ENCODE results near the gene SPG11. TPM values are rescaled to one million over a fixed set of nuclear protein-coding genes. Genes with fewer than 3 reads are reported as not detected.

SPG11 gene
- total RNA-seq, 1 experiment from 2014 or later = 55.0 TPM

GRCh38 chr15:44620081-44620480 lies 43.4 kb downstream of the SPG11 start:
- Histone ChIP-seq H3K4me3 (ENCODE audit: low read depth in 2 of 2, low read length in 2 of 2) (no peak overlapping the region), H3K27me3 (ENCODE audit: control insufficient read depth, insufficient read depth, low read length) (no peaks in the 10 kb centered on the region), H3K36me3 (ENCODE audit: control insufficient read depth, insufficient read depth, low read length) (peaks cover 8% of the 10 kb centered on the region), H3K4me1 (ENCODE audit: control insufficient read depth, insufficient read depth, low read length) (no peaks in the 10 kb centered on the region), H3K27ac (ENCODE audit: low read length) (no peak overlapping the region), H3K9me3 (ENCODE audit: control insufficient read depth, insufficient read depth, low read depth, low read length) (no peaks in the 10 kb centered on the region)
- BruUV-seq (replicated peaks) = no TSS peak
- intact Hi-C loops (cut with micrococcal nuclease; ENCODE audit: unreplicated experiment) = no loop called here
- CTCF ChIA-PET = interaction anchor here (0.6 kb wide), 1 partner anchor 114 kb away, joined by 9 read pairs; no protein-coding TSS in a partner anchor
- in situ Hi-C loops (cut with HindIII; ENCODE audit: low pct_unique_long_range_greater_than_20kb, low sequenced_read_pairs) = no loop called here
- DNase-seq (ENCODE audit: low read depth, low spot score) (no peak), ATAC-seq (no peak)
- POLR2A ChIA-PET = no interaction called here
- no peak for TF ChIP-seq CTCF (IDR thresholded peaks at IDR 0.05)
- no peak for TF ChIP-seq REST (IDR thresholded peaks at IDR 0.05; ENCODE audit: insufficient read depth in 1 of 2, low read depth in 2 of 2, low read length in 1 of 2)
- TF ChIP-seq SIN3A (IDR thresholded peaks at IDR 0.05; ENCODE audit: borderline replicate concordance, insufficient read depth, low read depth, low read length) = no peak
- no peak for TF ChIP-seq TCF7L2 (IDR thresholded peaks at IDR 0.05; ENCODE audit: low read depth, low read length)
- TF ChIP-seq POLR2AphosphoS5 (IDR thresholded peaks at IDR 0.05; ENCODE audit: low read depth, low read length) = no peak

GRCh38 chr15:44616974-44617373 lies 46.5 kb downstream of the SPG11 start:
- H3K4me1 ChIP-seq (ENCODE audit: control insufficient read depth, insufficient read depth, low read length) = no peaks in the 10 kb centered on the region
- no peak for ATAC-seq
- no TSS peak for BruUV-seq (replicated peaks)
- H3K27me3 ChIP-seq (ENCODE audit: control insufficient read depth, insufficient read depth, low read length) = no peaks in the 10 kb centered on the region
- H3K36me3 ChIP-seq (ENCODE audit: control insufficient read depth, insufficient read depth, low read length) = peaks cover 19% of the 10 kb centered on the region
- no peaks in the 10 kb centered on the region for H3K9me3 ChIP-seq (ENCODE audit: control insufficient read depth, insufficient read depth, low read depth, low read length)
- POLR2A ChIA-PET = interaction anchor here (1.2 kb wide), 1 partner anchor 8 kb away, joined by 3 read pairs; no protein-coding TSS in a partner anchor
- in situ Hi-C loops (cut with HindIII; ENCODE audit: low pct_unique_long_range_greater_than_20kb, low sequenced_read_pairs) = no loop called here
- no peak for DNase-seq (ENCODE audit: low read depth, low spot score)
- intact Hi-C loops (cut with micrococcal nuclease; ENCODE audit: unreplicated experiment) = no loop called here
- no peak overlapping the region for H3K27ac ChIP-seq (ENCODE audit: low read length)
- TF ChIP-seq TCF7L2 (IDR thresholded peaks at IDR 0.05; ENCODE audit: low read depth, low read length) = no peak
- TF ChIP-seq SIN3A (IDR thresholded peaks at IDR 0.05; ENCODE audit: borderline replicate concordance, insufficient read depth, low read depth, low read length) = no peak
- no peak for TF ChIP-seq CTCF (IDR thresholded peaks at IDR 0.05)
- no peak for TF ChIP-seq REST (IDR thresholded peaks at IDR 0.05; ENCODE audit: insufficient read depth in 1 of 2, low read depth in 2 of 2, low read length in 1 of 2)
- no peak for TF ChIP-seq POLR2AphosphoS5 (IDR thresholded peaks at IDR 0.05; ENCODE audit: low read depth, low read length)
- CTCF ChIA-PET = no interaction called here
- H3K4me3 ChIP-seq (ENCODE audit: low read depth in 2 of 2, low read length in 2 of 2) = no peak overlapping the region

All from Panc1 (cell line).